ENCODE measurements around the gene CRISPLD2.
"Not testable (repeated sequence)": the region's sequence is repeated elsewhere in the genome, so short reads cannot be mapped to it uniquely, and the experiment has no call there.

CRISPLD2 gene

GRCh38 chr16:84931107-84931494 lies 111.3 kb downstream of the CRISPLD2 start:
- DNase-seq (ENCODE audit: low spot score), result no peak

- no peak for DNase-seq (ENCODE audit: low spot score)
Measured at GRCh38 chr16:84931506-84931905, 111.7 kb downstream of the CRISPLD2 start.

- DNase-seq (ENCODE audit: low spot score), result no peak
Measured at GRCh38 chr16:84932681-84933080, 112.9 kb downstream of the CRISPLD2 start.

- DNase-seq (ENCODE audit: low spot score), result no peak
Measured at GRCh38 chr16:84933774-84934631, 114.2 kb downstream of the CRISPLD2 start.

GRCh38 chr16:84937196-84938005 lies 117.6 kb downstream of the CRISPLD2 start:
- DNase-seq (ENCODE audit: low spot score), result no peak

GRCh38 chr16:84938616-84939015 lies 118.8 kb downstream of the CRISPLD2 start:
- not testable (repeated sequence) for DNase-seq (ENCODE audit: low spot score)

GRCh38 chr16:84940670-84941551 lies 121.1 kb downstream of the CRISPLD2 start:
- DNase-seq (ENCODE audit: low spot score), result no peak

GRCh38 chr16:84941921-84942320 lies 122.1 kb downstream of the CRISPLD2 start:
- no peak for DNase-seq (ENCODE audit: low spot score)

- no peak for DNase-seq (ENCODE audit: low spot score)
Measured at GRCh38 chr16:84942786-84943185, 123.0 kb downstream of the CRISPLD2 start.

- no peak for DNase-seq (ENCODE audit: low spot score)
Measured at GRCh38 chr16:84943620-84944019, 123.8 kb downstream of the CRISPLD2 start.

GRCh38 chr16:84947022-84947421 lies 127.2 kb downstream of the CRISPLD2 start:
- no peak for DNase-seq (ENCODE audit: low spot score)

- DNase-seq (ENCODE audit: low spot score), result no peak
Measured at GRCh38 chr16:84947996-84948850, 128.4 kb downstream of the CRISPLD2 start.

- no peak for DNase-seq (ENCODE audit: low spot score)
Measured at GRCh38 chr16:84948851-84949610, 129.2 kb downstream of the CRISPLD2 start.

GRCh38 chr16:84949772-84950436 lies 130.1 kb downstream of the CRISPLD2 start:
- DNase-seq (ENCODE audit: low spot score), result no peak

- DNase-seq (ENCODE audit: low spot score), result peak; percentile 31
Measured at GRCh38 chr16:84950906-84951305, 131.1 kb downstream of the CRISPLD2 start.

GRCh38 chr16:84952335-84953189 lies 132.8 kb downstream of the CRISPLD2 start:
- DNase-seq (ENCODE audit: low spot score), result peak; percentile 87

- no peak for DNase-seq (ENCODE audit: low spot score)
Measured at GRCh38 chr16:84953190-84953746, 133.5 kb downstream of the CRISPLD2 start.

GRCh38 chr16:84955427-84955826 lies 135.6 kb downstream of the CRISPLD2 start:
- DNase-seq (ENCODE audit: low spot score), result no peak

Measured in hematopoietic multipotent progenitor cell treated with erythropoietin and hydrocortisone succinate and interleukin-3 and kit ligand, for 17 days (in vitro differentiated cells).